Activated naive CD4-positive, alpha-beta T cell treated with Interleukin-2 at 50 U/mL for 16 hours (primary cell): ENCODE data around the gene ADAMTS3.
A peak's percentile ranks its signal among the peaks of the same experiment; 100 is the strongest.

Experiments used
- DNase-seq: peaks from one replicate; pipeline ENCODE4 v3.0.0-alpha.2; 2020

ADAMTS3 gene

GRCh38 chr4:72330381-72330780 is 238.6 kb downstream of the ADAMTS3 start:
- DNase-seq = no peak

- DNase-seq = no peak
Measured at GRCh38 chr4:72326692-72327632, 242.1 kb downstream of the ADAMTS3 start.

GRCh38 chr4:72325215-72325614 is 243.8 kb downstream of the ADAMTS3 start:
- no peak for DNase-seq

- no peak for DNase-seq
Measured at GRCh38 chr4:72323227-72323626, 245.8 kb downstream of the ADAMTS3 start.

GRCh38 chr4:72320223-72320948 is 248.6 kb downstream of the ADAMTS3 start:
- no peak for DNase-seq

GRCh38 chr4:72319601-72320021 is 249.4 kb downstream of the ADAMTS3 start:
- no peak for DNase-seq

- DNase-seq = no peak
Measured at GRCh38 chr4:72318421-72319170, 250.4 kb downstream of the ADAMTS3 start.

- no peak for DNase-seq
Measured at GRCh38 chr4:72314869-72315268, 254.2 kb downstream of the ADAMTS3 start.

- DNase-seq = no peak
Measured at GRCh38 chr4:72313121-72313520, 255.9 kb downstream of the ADAMTS3 start.

- no peak for DNase-seq
Measured at GRCh38 chr4:72312032-72312650, 256.9 kb downstream of the ADAMTS3 start.

GRCh38 chr4:72311291-72311690 is 257.7 kb downstream of the ADAMTS3 start:
- no peak for DNase-seq

GRCh38 chr4:72305620-72306019 is 263.4 kb downstream of the ADAMTS3 start:
- no peak for DNase-seq

GRCh38 chr4:72305080-72305479 is 263.9 kb downstream of the ADAMTS3 start:
- DNase-seq = no peak

GRCh38 chr4:72302981-72303704 is 265.9 kb downstream of the ADAMTS3 start:
- peak; percentile 35 for DNase-seq

- DNase-seq = no peak
Measured at GRCh38 chr4:72301759-72302158, 267.3 kb downstream of the ADAMTS3 start.

- DNase-seq = no peak
Measured at GRCh38 chr4:72300126-72300525, 268.9 kb downstream of the ADAMTS3 start.

- no peak for DNase-seq
Measured at GRCh38 chr4:72295966-72296557, 273.0 kb downstream of the ADAMTS3 start.

- no peak for DNase-seq
Measured at GRCh38 chr4:72290737-72291136, 278.3 kb downstream of the ADAMTS3 start.

- no peak for DNase-seq
Measured at GRCh38 chr4:72286910-72287309, 282.1 kb downstream of the ADAMTS3 start.

- no peak for DNase-seq
Measured at GRCh38 chr4:72286185-72286584, 282.8 kb downstream of the ADAMTS3 start.

- DNase-seq = no peak
Measured at GRCh38 chr4:72283357-72283756, 285.7 kb downstream of the ADAMTS3 start.

GRCh38 chr4:72280252-72280651 is 288.8 kb downstream of the ADAMTS3 start:
- DNase-seq = no peak
